Right lobe of liver (tissue), 6 donors: Measurements from ENCODE around the gene SEMA5B. TPM values are rescaled to one million over a fixed set of nuclear protein-coding genes. Genes with fewer than 3 reads are reported as not detected.

Experiments used
- ATAC-seq, 4 donors: fragments of 200-7000 bp; cut with Tn5 transposase; one replicate each; pipeline ENCODE4 v1.9.1; 2020; ENCODE audit warnings: mild to moderate bottlenecking in 4 of 4, moderate library complexity in 4 of 4
- DNase-seq, 3 donors: peaks; one replicate each; pipeline ENCODE4 v3.0.0-alpha.2; 2020
- H3K27ac ChIP-seq, 3 donors: fragments of 200-600 bp; one replicate each; pipeline ENCODE4 v1.8.0; 2022
- H3K27me3 ChIP-seq, 2 donors: fragments of 200-600 bp; one replicate each; pipeline ENCODE4 v1.8.0; 2022
- H3K36me3 ChIP-seq, 4 donors: fragments of 200-600 bp; sonication (generic) in 1 of 4; one replicate each; pipeline versions ENCODE4 v1.5.1 to v1.8.0; 2017 to 2022; ENCODE audit warnings: control low read depth in 1 of 4
- H3K4me1 ChIP-seq, 4 donors: fragments of 200-600 bp; sonication (generic) in 1 of 4; one replicate each; pipeline versions ENCODE4 v1.5.1 to v1.8.0; 2017 to 2022; ENCODE audit warnings: control low read depth in 1 of 4
- H3K4me3 ChIP-seq, 3 donors: fragments of 200-600 bp; one replicate each; pipeline ENCODE4 v1.8.0; 2022
- H3K9me3 ChIP-seq, 4 donors: fragments of 200-600 bp; sonication (generic) in 1 of 4; one replicate each; pipeline versions ENCODE4 v1.5.1 to v1.8.0; 2017 to 2022; ENCODE audit warnings: control low read depth in 1 of 4
- CTCF ChIP-seq, 4 donors: fragments of 200-600 bp in 3 of 4; fragments of 450-650 bp in 1 of 4; IDR thresholded peaks; one replicate each; pipeline versions ENCODE4 v1.5.1 to v1.8.0; 2016 to 2022; ENCODE audit warnings: antibody characterized with exemption in 4 of 4, mild to moderate bottlenecking in 2 of 4
- POLR2A ChIP-seq: fragments of 450-650 bp; IDR thresholded peaks from one replicate; pipeline ENCODE4 v1.6.1; 2017; ENCODE audit warnings: antibody characterized with exemption, mild to moderate bottlenecking
- WGBS: methylation state at CpG from one replicate; pipeline ENCODE4 v1.1.6; 2018; ENCODE audit warnings: low coverage, low lambda C conversion rate; ENCODE audit not compliant: insufficient coverage; ENCODE audit errors: missing lambda C conversion rate; 5-methylcytosine and 5-hydroxymethylcytosine counted together
- intact Hi-C, 2 donors: fragments of 100-400 bp; cut with DNase I; formaldehyde crosslinking; loops; one replicate each; pipeline versions ENCODE4 v1.11.2 to v1.14.1; 2022
- total RNA-seq, 6 experiments: library from RNA; depleted of rRNA in 2 of 6; stranded (reverse); fragments of >200 nt in 2 of 6; fragmentation: NEBNext Ultra II Directional in 3 of 6; extraction: Animal tissue kit (Norgen Biotek cat#: 25700) in 3 of 6; gene quantifications; one replicate each; pipeline versions ENCODE4 v1.1.0 to v1.2.4, GENCODE V29; 2016 to 2023
- donor health status: DM: no; HTN: yes; CAD: no.
- donor health status: DM: no; HTN: no; CAD: no.
- donor health status: DM: no; HTN: no; CAD: no.
- donor health status: DM: no; HTN: yes; CAD: no.
- donor health status: DM: no; HTN: yes; CAD: no.

SEMA5B gene
- total RNA-seq, 6 experiments from 2014 or later, result 0.12 to 0.65 (median 0.25) TPM

- no peak overlapping the region for H3K4me3 ChIP-seq
- no peaks in the 10 kb centered on the region for H3K36me3 ChIP-seq
- WGBS, result 90% methylated on average over 2 of the region's 4 CpGs
- H3K4me1 ChIP-seq, result peaks cover 0 to 3% (median 0%) of the 10 kb centered on the region in 4 donors
- no peak for ATAC-seq
- intact Hi-C loops, result no loop called here
- no peaks in the 10 kb centered on the region for H3K9me3 ChIP-seq
- TF ChIP-seq POLR2A, result no peak
- no peak for TF ChIP-seq CTCF (IDR thresholded peaks at IDR 0.05)
- no peak overlapping the region for H3K27ac ChIP-seq
- DNase-seq, result no peak
- no peaks in the 10 kb centered on the region for H3K27me3 ChIP-seq
These were observed 89.8 kb downstream of the SEMA5B start for GRCh38 chr3:122937745-122938144.

- WGBS, result 93% methylated on average over 2 of the region's 5 CpGs
- ATAC-seq (no peak), DNase-seq (no peak)
- Histone ChIP-seq H3K27ac (no peak overlapping the region), H3K4me1 (no peaks in the 10 kb centered on the region), H3K9me3 (no peaks in the 10 kb centered on the region), H3K36me3 (no peaks in the 10 kb centered on the region), H3K4me3 (no peak overlapping the region), H3K27me3 (no peaks in the 10 kb centered on the region)
- intact Hi-C loops, result no loop called here
- TF ChIP-seq CTCF (IDR thresholded peaks at IDR 0.05), result no peak
- TF ChIP-seq POLR2A, result no peak
These were observed 90.6 kb downstream of the SEMA5B start for GRCh38 chr3:122936986-122937385.

GRCh38 chr3:122936335-122936734, 91.2 kb downstream of the SEMA5B start:
- ATAC-seq (no peak), DNase-seq (no peak)
- Histone ChIP-seq H3K27me3 (no peaks in the 10 kb centered on the region), H3K4me3 (no peak overlapping the region), H3K36me3 (no peaks in the 10 kb centered on the region), H3K9me3 (no peaks in the 10 kb centered on the region), H3K27ac (no peak overlapping the region), H3K4me1 (no peaks in the 10 kb centered on the region)
- intact Hi-C loops, result no loop called here
- 61% methylated on average over 2 of the region's 9 CpGs for WGBS
- TF ChIP-seq CTCF (IDR thresholded peaks at IDR 0.05) (no peak), POLR2A (no peak)

GRCh38 chr3:122934251-122934650, 93.3 kb downstream of the SEMA5B start:
- WGBS, result 94% methylated on average over 1 of the region's 1 CpG
- H3K4me1 ChIP-seq, result no peaks in the 10 kb centered on the region
- no peaks in the 10 kb centered on the region for H3K36me3 ChIP-seq
- H3K9me3 ChIP-seq, result no peaks in the 10 kb centered on the region
- intact Hi-C loops, result no loop called here
- ATAC-seq, result no peak
- H3K4me3 ChIP-seq, result no peak overlapping the region
- H3K27me3 ChIP-seq, result no peaks in the 10 kb centered on the region
- no peak for TF ChIP-seq POLR2A
- no peak for TF ChIP-seq CTCF (IDR thresholded peaks at IDR 0.05)
- H3K27ac ChIP-seq, result no peak overlapping the region
- DNase-seq, result no peak
